ENCODE results near the gene PLPPR5. TPM values are rescaled to one million over a fixed set of nuclear protein-coding genes. Genes with fewer than 3 reads are reported as not detected.

Gene PLPPR5
- total RNA-seq, 4 donors from 2014 or later, result 0.17 TPM; not detected in 2

DNA sequence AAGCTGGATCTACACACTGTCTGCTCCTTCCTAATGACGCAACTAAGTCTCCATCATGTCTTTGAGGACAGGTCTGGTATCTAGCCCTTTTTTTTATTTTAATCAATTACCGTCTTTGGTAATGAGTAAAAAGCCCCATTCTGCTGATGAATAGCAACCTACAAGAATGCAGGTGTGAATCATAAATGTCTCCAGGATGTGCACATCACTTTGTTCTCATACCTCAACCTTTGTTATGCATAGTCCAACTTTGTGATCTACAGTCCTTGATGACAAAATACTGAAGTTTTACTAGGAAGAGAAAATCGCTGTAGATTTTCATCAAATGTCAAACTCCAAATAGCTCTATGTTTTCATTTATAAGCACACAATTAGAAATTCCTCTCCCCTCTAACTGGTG, 39.3 kb downstream of the PLPPR5 start:
- no peaks in the 10 kb centered on the region for H3K27me3 ChIP-seq
- 93% methylated on average over 3 of the region's 3 CpGs for WGBS
- no peaks in the 10 kb centered on the region for H3K36me3 ChIP-seq
- intact Hi-C loops (cut with DNase I), result no loop called here
- no peak for TF ChIP-seq POLR2A (IDR thresholded peaks at IDR 0.05; ENCODE audit: low read depth)
- H3K9me3 ChIP-seq, result no peaks in the 10 kb centered on the region
- no peaks in the 10 kb centered on the region for H3K4me1 ChIP-seq
- H3K27ac ChIP-seq (replicated peaks in 1 of 4), result no peak overlapping the region
- no peak overlapping the region for H3K4me3 ChIP-seq
- DNase-seq (ENCODE audit: extremely low spot score), result no peak

DNA sequence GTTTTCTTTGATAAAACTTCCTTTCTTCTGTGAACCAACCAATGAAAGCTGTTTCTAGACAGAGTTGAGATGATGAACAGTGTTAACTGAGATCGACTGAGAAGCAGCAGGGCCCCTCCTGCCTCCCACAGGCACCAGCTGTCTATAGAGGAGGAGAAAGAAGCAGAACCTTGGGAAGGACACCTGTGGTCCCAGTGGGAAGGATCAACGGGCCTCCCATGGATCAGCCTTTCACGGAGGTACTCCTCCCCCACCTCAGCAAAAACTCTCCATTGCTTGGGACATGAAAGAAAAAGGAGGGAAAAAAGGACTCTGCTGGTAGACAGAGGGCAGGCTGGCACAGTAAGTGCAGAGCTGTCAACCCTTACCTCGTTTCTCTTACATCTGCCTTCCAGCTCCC, 40.5 kb downstream of the PLPPR5 start:
- H3K4me1 ChIP-seq, result no peaks in the 10 kb centered on the region
- H3K27ac ChIP-seq (replicated peaks in 1 of 4), result no peak overlapping the region
- DNase-seq (ENCODE audit: extremely low spot score), result no peak
- H3K27me3 ChIP-seq, result no peaks in the 10 kb centered on the region
- no peak overlapping the region for H3K4me3 ChIP-seq
- H3K36me3 ChIP-seq, result no peaks in the 10 kb centered on the region
- no peaks in the 10 kb centered on the region for H3K9me3 ChIP-seq
- intact Hi-C loops (cut with DNase I), result no loop called here
- TF ChIP-seq POLR2AphosphoS5 (IDR thresholded peaks at IDR 0.05) (no peak), POLR2A (IDR thresholded peaks at IDR 0.05; ENCODE audit: low read depth) (no peak), EP300 (IDR thresholded peaks at IDR 0.05) (no peak)
- TF ChIP-seq, protein P1, sequence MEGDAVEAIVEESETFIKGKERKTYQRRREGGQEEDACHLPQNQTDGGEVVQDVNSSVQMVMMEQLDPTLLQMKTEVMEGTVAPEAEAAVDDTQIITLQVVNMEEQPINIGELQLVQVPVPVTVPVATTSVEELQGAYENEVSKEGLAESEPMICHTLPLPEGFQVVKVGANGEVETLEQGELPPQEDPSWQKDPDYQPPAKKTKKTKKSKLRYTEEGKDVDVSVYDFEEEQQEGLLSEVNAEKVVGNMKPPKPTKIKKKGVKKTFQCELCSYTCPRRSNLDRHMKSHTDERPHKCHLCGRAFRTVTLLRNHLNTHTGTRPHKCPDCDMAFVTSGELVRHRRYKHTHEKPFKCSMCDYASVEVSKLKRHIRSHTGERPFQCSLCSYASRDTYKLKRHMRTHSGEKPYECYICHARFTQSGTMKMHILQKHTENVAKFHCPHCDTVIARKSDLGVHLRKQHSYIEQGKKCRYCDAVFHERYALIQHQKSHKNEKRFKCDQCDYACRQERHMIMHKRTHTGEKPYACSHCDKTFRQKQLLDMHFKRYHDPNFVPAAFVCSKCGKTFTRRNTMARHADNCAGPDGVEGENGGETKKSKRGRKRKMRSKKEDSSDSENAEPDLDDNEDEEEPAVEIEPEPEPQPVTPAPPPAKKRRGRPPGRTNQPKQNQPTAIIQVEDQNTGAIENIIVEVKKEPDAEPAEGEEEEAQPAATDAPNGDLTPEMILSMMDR (IDR thresholded peaks at IDR 0.05), result no peak
- whole genome bisulfite sequencing, result 32% methylated on average over 4 of the region's 4 CpGs

GRCh38 chr1:98963064-98963758, 41.5 kb downstream of the PLPPR5 start:
- Histone ChIP-seq H3K4me3 (no peak overlapping the region), H3K4me1 (no peaks in the 10 kb centered on the region), H3K9me3 (no peaks in the 10 kb centered on the region), H3K27me3 (no peaks in the 10 kb centered on the region), H3K36me3 (no peaks in the 10 kb centered on the region), H3K27ac (replicated peaks in 1 of 4) (no peak overlapping the region)
- intact Hi-C loops (cut with DNase I), result no loop called here
- 81% methylated on average over 3 of the region's 3 CpGs for WGBS
- TF ChIP-seq POLR2A (IDR thresholded peaks at IDR 0.05; ENCODE audit: low read depth) (no peak), POLR2AphosphoS5 (IDR thresholded peaks at IDR 0.05) (no peak), EP300 (IDR thresholded peaks at IDR 0.05) (no peak)
- TF ChIP-seq, protein P1 (IDR thresholded peaks at IDR 0.05), result no peak
- no peak for DNase-seq (ENCODE audit: extremely low spot score)

GRCh38 chr1:98962156-98962555, 42.5 kb downstream of the PLPPR5 start:
- H3K36me3 ChIP-seq, result no peaks in the 10 kb centered on the region
- no peaks in the 10 kb centered on the region for H3K9me3 ChIP-seq
- H3K27me3 ChIP-seq, result no peaks in the 10 kb centered on the region
- DNase-seq (ENCODE audit: extremely low spot score), result no peak
- no peak overlapping the region for H3K4me3 ChIP-seq
- intact Hi-C loops (cut with DNase I), result no loop called here
- no peak overlapping the region for H3K27ac ChIP-seq (replicated peaks in 1 of 4)
- H3K4me1 ChIP-seq, result no peaks in the 10 kb centered on the region
- TF ChIP-seq EP300 (IDR thresholded peaks at IDR 0.05), result no peak
- no peak for TF ChIP-seq POLR2AphosphoS5 (IDR thresholded peaks at IDR 0.05)
- TF ChIP-seq, protein P1 (IDR thresholded peaks at IDR 0.05), result no peak
- TF ChIP-seq POLR2A (IDR thresholded peaks at IDR 0.05; ENCODE audit: low read depth), result no peak

DNA sequence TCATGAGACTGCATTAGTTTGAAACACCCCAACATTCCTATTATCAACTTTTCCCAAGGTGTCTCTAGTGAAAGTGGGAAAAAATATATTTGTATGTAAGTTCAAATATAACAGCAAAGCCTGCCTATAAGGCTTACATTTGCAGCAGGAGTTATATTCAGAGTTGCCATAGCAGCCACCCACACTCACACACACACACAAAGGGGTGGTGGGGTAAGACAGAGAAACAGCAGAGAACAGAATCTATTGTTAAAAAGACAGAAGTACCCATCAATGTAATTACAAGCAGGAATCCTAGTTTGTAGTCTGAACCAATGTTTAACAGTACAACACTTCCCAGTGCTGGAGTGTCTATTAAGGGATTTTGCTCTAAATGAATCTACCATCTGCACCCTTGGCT, 55.0 kb downstream of the PLPPR5 start:
- intact Hi-C loops (cut with DNase I), result no loop called here
- H3K9me3 ChIP-seq, result no peaks in the 10 kb centered on the region
- H3K4me1 ChIP-seq, result no peaks in the 10 kb centered on the region
- H3K27ac ChIP-seq (replicated peaks in 1 of 4), result no peak overlapping the region
- DNase-seq (ENCODE audit: extremely low spot score), result no peak
- H3K27me3 ChIP-seq, result no peaks in the 10 kb centered on the region
- no peak overlapping the region for H3K4me3 ChIP-seq
- TF ChIP-seq EP300 (IDR thresholded peaks at IDR 0.05) (no peak), POLR2A (IDR thresholded peaks at IDR 0.05; ENCODE audit: low read depth) (no peak), POLR2AphosphoS5 (IDR thresholded peaks at IDR 0.05) (no peak)
- TF ChIP-seq, protein P1 (IDR thresholded peaks at IDR 0.05), result no peak
- H3K36me3 ChIP-seq, result no peaks in the 10 kb centered on the region
